Pulmonary artery endothelial cell (primary cell): Measurements from ENCODE around the gene MYH16. TPM values are rescaled to one million over a fixed set of nuclear protein-coding genes. Genes with fewer than 3 reads are reported as not detected.
"Not testable (repeated sequence)": the region's sequence is repeated elsewhere in the genome, so short reads cannot be mapped to it uniquely, and the experiment has no call there.

Experiments
- DNase-seq: peaks from one replicate; pipeline ENCODE4 v3.0.0-alpha.2; 2011; ENCODE audit warnings: low read depth, low spot score
- total RNA-seq: library from RNA; depleted of rRNA; stranded (reverse); fragments of >200 nt; gene quantifications from 2 replicates; pipeline ENCODE4 v1.2.3, GENCODE V29; 2014

The MYH16 gene
- total RNA-seq = 0.21 and 0.53 TPM in 2 replicates

DNA sequence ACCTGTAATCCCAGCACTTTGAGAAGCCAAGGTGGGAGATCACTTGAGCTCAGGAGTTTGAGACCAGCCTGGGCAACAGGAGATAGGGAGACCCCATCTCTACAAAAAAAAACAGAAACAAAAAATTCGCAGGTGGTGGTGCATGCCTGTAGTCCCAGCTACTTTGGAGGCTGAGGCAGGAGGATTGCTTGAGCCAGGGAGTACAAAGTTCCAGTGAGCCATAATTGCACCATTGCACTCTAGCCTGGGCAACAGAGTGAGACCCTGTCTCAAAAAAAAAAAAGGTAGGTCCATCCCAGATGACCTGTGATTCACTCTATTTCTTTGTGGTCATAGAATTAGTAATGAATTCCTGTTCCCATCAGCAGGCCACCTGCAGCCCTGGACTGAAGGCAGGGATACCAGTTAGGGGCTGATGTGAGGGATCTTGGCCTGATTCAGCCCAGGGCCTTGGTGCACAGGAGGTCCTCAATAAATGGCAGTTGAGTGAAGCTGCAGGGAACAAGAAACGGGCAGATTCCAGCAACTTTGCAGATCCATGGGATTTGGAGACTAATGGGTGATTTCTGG lies at the start of gene MYH16:
Gene MYH16, plus strand, starts transcription at position 364 of the 570 bp plus-strand sequence.
- DNase-seq = no peak

DNA sequence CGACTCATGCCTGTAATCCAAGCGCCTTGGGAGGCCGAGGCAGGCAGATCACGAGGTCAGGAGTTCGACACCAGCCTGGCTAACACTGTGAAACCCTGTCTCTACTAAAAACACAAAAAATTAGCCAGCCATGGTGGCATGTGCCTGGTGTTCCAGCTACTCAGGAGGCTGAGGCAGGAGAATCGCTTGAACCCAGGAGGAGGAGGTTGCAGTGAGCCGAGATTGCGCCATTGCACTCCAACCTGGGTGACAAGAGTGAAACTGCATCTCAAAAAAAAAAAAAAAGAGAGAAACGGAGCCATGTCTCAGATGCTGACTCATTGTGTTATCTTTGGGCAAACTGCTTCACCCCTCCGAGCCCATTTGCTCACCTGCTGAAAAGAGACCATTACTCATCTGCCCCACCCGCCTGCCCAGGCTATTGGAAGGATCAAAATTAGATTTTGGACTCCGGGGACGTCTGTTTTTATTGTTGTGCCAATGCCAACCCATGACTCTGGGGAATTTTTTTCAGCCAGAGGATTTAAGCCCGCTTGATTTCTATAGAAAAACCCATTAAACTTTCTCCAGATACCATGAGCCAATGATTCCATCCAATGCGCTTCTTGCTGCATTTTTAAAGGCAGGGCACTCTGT lies 48.3 kb upstream of the MYH16 start:
- not testable (repeated sequence) for DNase-seq

DNA sequence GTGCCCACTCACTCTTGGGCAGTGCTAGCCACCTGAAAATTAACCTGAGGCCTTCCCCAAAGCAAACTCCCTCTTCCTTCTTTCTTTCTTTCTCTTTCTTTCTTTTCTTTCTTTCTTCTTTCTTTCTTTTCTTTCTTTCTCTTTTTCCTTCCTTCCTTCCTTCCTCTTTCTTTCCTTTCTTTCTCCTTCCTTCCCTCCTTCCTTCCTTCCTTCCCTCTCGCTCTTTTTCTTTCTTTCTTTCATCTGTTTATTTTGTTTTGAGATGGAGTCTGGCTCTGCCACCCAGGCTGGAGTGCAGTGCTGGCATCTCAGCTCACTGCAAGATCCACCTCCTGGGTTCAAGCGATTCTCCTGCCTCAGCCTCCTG lies 47.8 kb upstream of the MYH16 start:
- DNase-seq = no peak

DNA sequence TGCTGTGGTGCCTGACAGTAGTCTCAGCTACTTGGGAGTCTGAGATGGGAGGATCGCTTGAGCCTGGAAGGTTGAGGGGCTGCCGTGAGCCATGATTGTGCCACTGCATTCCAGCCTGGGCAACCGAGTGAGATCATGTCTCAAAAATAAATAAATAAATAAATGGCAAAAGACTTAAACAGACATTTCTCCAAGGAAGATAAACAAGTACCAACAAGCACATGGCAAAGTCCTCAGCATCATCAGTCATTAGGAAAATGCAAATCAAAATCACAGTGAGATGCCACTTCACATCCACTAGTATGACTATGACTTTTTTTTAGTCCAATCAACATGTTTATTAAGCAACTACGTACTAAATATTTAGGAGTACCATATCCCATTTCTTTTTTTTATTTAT lies 43.4 kb upstream of the MYH16 start:
- DNase-seq = no peak

DNA sequence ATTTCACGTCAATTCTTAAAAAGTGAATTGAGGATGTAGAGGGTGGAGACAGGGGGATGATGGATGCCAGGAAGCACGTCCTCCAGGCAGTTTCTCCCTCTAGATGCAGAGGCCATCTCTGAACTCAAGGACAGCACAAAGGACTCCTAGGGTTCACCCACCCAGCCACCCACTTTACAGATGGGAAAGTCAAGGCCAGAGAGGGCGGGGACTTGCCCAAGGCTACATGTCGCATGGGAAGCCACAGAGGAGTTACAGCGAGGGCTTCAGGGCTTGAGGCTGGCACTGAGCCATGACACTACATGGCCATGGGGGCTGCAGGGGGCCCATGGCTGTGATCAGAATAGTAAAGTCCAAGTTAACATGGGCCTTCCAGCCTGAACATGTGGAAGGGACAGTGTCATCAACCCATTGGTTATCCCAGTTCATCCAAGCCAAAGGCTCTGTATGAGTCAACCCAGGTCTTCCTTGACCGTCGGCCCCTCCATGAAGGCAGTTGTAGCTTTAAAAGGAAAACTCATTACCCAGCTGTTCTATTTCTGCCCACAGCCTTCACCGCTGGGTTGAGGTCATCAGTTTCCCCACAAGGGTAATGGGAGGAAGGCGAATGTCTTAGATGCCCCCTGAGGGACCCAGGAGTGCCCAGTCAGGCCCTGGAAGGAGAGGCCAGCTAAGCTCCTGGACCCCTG lies 40.4 kb upstream of the MYH16 start:
- no peak for DNase-seq

DNA sequence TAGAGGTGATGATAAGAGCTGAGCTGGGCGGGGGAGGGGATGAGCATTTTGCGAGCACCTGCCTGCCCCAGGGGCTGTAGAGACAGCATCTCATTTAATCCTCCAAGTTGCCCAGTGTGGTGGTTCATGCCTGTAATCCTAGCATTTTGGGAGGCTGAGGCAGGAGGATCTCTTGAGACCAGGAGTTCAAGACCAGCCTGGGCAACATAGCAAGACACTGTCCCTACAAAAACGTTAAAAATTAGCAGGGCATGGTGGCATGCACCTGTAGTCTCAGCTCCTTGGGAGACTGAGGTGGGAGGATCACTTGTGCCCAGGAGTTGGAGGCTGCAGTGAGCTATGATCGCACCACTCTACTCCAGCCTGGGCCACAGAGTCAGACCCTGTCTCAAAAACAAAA lies 39.7 kb upstream of the MYH16 start:
- DNase-seq = not testable (repeated sequence)

DNA sequence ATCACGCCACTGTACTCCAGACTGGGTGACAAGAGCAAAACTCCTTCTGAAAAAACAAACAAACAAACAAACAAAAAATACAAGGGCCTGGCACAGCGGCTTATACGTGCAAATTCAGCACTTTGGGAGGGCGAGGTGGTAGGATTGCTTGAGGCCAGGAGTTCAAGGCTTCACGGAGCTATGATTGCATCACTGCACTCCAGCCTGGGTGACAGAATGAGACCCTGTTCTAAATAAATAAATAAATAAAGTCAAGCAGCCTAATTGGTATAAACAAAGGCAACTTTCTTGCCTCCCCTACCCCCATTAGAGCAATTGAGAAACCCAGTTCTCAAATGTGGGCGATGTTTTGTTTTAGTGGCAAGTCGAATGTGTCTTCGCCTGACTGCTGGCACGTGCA lies 38.5 kb upstream of the MYH16 start:
- DNase-seq = no peak

DNA sequence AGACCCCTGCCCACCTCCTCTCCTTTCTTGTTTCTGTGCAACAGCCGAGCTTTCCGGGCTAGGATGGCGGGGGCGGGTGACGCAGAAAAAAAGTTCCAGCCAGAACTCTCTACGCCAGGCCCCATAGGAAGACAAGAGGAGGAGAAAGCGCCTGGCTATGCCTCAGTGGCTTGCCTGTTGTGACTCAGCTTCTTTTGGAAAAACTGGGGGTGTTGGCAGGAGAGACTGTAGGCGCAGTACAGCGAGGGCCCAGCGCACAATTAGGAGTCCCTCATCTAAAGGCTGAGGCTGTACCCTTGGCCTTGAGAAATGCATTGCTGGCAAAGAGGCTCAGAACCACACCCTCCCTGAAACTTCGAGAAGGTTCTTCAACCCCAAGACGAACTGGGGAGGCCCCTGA lies 36.7 kb upstream of the MYH16 start:
- no peak for DNase-seq

DNA sequence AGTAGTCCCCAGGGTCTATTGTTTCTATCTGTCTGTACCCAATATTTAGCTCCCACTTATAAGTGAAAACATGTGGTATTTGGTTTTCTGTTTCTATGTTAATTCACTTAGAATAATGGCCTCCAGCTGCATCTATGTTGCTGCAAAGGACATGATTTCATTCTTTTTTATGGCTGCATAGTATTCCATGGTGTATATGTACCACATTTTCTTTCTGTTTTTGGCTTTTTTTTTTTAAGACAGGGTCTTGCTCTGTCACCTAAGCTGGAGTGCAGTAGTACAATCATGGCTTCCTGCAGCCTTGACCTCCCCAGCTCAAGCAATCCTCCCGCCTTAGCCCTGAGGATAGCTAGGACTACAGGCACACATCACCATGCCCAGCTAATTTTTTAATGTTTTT lies 34.8 kb upstream of the MYH16 start:
- DNase-seq = not testable (repeated sequence)

DNA sequence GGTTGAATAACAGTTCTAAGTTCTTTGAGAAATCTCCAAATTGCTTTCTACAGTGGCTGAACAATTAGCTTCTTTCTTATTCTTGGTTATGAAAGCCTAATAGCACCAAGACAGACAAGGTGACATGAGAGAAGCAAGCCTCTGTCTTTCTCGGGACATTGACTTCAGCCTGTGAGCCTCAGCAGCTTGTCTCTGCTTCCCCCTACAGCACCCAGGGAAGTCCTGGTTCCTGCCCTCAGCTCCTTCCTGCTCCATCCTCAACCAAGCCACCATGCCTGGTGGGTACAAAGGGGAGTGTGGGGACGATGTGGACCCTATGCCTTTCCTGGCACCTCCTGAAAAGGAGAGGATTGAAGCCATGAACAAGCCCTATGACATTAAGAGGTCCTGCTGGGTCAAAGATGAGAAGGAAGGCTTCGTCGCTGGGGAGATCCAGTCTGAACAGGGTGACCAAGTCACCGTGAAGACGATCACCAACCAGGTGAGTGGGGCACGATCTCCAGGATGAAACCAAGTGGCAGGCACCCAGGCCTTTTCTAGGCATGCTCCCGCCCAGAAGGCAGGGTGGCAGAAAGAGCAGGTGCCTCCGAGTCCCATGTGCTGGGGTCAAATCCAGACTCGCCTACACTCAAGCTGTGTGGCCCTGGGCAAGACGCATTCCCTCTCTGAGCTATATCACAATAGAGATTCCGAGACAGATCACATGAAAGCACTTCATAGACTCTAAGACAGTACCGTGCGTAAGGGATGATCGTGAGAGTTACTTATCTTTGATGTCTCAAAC lies 33.9 kb upstream of the MYH16 start:
- no peak for DNase-seq

DNA sequence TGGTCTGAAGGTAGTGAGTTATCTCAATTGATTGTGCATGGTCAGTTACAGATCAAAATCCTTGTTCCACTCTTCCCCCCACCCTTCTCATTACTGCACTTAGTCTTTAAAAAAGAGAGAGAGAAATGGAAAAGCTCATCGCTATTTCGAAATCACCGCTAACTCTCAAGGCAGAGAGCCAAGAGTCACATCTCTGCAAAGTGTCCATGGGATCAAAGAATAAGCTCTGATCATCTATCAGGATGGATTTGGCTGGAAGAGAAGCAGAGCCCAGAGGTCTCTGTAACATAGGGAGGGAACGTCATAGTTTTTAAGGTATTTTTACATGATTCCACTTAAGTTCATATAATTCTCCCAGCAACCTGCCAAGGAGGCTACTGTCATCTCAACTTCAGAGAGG lies 30.0 kb upstream of the MYH16 start:
- DNase-seq = no peak

DNA sequence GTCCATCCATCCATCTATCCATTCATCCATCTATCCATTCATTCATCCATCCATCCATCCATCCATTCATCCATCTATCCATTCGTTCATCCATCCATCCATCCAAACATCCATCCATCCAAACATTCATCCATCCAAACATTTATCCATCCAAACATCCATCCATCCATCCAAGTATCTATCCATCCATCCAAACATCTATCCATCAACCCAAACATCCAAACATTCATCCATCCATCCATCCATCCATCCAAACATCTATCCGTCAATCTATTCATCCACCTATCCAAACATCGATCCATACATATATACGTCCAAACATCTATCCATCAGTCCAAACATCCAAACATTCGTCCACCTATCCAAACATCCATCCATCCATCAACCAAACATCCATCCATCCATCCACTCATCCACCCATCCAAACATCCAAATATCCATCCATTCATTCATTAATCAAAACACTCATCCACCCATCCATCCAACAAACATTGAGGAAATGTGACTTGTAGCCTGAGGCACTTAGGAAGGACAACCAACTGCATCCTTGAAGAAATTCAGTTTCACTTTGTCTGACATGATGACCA lies 28.8 kb upstream of the MYH16 start:
- no peak for DNase-seq

DNA sequence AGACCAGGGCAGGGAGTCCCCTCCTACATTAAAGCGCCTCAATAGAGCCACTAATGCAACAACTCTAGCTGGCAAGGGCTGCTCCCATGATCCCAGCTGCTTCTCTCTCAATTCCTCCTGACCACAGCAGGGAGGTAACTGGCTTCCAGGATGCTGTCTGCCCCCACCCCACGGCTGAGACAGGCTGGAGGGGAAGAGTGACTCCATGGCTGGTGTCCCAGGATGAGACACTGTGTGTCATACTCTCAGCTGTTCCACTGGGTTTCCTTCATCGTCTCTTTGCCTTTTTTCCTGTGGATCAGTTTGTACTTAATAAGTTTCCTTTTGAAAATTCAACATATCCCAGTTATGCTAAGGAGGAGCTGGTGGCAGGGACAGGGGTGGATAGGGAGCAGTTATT lies 27.7 kb upstream of the MYH16 start:
- DNase-seq = no peak

DNA sequence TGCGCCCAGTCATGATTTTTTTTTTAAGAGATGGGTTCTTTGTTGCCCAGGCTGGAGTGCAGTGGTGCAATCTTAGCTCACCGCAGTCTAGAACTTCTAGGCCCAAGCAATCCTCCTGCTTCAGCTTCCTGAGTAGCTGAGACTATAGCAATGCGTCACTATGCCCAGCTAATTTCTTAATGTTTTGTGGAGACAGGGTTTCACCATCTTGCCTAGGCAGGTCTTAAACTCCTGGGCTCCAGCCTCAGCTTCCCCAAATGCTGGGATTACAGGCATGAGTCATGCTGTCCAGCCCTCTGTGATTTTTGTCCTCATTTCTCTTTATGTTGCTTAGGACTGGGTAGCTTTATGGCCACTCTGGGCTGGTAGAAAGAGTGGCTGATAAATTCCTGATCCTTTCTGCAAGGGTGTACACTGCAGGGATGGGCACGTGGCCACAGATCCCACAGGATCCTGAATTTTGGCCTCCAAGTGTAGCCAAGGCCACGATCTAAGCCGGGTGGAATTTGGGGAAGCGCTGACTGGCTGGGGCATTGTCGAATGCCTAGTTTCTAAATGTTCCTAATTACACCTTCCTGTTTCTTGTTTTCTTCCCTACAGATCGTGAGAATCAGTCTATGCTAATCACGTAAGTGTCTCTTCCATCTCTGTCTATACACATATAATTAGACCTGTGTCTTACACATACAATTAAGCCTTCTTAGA lies 24.1 kb upstream of the MYH16 start:
- DNase-seq = no peak

DNA sequence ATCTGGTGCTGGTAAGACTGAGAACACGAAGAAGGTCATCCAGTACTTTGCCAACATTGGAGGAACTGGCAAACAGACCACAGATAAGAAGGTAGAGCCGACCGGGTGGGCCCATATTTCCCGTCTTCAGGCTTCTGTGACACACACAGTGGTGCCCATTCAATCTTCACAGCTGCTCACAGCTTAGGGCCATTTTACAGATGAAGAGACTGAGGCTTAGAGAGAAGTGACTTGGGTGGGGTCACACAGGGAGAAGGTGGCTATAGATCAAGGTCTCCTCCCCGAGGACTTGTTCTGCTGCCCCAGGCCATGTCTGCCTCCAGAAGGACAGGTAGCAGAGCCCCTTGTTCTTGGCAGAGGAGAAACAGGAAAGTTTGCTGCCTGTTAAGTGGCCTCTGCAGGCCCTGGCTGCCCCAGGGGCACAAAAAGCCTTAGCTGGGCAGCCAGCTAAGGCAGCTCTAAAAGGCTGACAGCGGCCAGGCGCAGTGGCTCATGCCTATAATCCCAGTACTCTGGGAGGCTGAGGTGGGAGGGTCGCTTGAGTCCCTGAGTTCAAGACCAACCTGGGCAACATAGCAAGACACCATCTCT lies 22.6 kb upstream of the MYH16 start:
- no peak for DNase-seq

DNA sequence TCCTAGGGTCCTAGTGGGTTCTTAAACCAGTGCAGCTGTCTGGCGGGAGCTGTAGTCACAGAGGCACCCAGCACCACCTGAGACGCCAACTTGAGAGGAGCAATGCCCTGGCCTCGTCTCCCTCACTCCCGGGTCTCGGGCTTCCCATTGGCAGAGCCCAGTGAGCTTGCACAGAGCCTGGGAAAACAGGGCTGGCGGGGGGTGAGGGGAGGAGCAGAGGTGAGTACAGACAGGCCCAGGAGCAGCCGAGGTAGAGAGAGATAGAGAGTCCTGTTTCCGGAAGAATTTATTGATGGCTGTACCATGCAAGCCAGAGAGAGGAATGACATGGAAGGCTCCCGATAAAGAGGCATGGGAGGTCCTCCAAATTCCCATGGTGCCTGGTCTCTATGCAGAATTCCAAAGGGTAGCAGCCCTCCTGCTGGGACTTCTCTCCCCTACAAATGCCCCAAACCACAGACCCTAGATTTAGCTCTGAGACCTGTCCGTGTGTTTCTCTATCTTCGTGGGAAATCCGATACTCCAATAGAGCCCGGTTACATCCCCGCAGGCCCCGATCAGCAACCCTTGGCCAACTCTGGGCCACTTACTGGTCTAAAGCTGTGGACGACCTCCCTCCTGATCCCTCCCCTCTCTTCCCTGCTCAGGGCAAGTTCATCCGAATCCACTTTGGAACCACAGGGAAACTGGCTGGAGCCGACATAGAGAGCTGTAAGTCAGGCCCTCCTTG lies 20.3 kb upstream of the MYH16 start:
- no peak for DNase-seq

DNA sequence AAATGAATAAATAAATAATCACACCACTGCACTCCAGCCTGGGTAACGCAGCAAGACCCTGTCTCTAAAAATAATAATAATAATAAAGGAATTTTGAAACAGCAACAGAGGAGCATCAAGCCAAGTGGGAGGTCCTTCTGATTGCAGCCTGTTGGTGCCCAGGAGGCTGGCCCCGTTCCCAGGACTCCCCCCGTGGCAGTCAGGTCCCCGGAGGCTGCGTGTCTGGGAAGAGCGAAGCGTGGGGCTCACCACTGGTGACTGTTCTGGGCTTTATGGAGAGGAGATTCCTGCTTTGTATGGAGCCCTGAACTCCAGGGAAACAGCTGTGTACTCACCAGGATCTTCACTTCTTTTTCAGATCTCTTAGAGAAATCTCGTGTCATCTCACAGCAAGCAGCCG lies 19.3 kb upstream of the MYH16 start:
- no peak for DNase-seq

DNA sequence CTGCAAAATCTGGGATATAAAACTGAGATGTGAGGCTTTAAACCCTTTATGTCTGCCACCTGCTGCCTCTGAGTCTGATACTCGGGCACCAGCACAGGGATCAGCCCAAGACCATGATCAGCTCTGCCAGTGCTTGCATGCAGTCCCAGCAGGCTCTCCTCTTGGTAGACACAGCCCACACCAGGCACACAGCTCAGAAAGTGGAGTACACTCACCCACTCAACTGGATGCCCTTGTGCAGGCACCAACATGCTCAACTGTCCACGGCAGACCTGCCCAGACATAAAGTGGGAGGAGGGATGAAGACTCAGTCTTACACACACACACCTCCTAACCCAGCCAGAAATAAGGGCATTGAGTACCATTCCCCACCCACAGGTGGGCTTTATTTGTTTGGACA lies 18.2 kb upstream of the MYH16 start:
- DNase-seq = no peak

DNA sequence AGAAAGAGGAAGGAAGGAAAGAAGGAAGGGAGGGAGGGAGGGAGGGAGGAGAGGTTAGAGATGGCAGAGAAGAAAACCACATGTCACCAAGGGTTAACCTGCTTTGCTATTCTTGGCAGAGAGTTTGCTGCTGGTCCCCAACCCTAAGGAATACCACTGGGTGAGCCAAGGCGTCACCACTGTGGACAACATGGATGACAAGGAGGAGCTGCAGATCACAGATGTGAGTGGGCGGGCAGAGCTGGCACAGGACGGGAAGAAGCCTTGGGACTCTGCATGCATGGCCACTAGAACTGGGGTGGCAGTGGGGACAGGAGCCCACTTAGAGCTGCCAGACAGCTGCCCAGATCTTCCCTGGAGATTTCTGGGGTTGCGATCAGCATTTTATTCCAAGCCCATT lies 17.2 kb upstream of the MYH16 start:
- no peak for DNase-seq

DNA sequence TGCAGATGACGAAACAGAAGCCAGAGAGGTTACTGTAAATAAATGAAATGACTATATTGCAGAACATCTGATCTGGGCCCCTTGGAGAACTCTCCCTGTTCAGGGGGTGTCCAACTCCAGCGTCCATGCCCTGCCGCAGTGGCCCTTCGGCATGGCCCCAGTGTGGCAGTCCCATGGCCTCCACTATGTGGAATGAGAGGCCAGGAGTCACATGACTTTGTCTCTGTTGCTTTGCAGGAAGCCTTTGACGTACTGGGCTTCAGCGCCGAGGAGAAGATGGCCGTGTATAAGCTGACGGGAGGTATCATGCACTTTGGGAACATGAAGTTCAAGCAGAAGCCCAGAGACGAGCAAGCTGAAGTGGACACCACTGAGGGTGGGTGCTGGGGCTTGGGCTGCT lies 15.6 kb upstream of the MYH16 start:
- DNase-seq = no peak
